GM19035 (cell line): ENCODE data around the gene TEX54.

Source experiments
- ATAC-seq: cut with Tn5 transposase; IDR thresholded peaks from one replicate; pipeline ENCODE4 v1.9.1; 2021; ENCODE audit not compliant: unreplicated experiment

Gene TEX54

GRCh38 chr11:62789576-62789975 is 43.1 kb downstream of the TEX54 start:
- no peak for ATAC-seq

- no peak for ATAC-seq
These were observed 43.6 kb downstream of the TEX54 start for GRCh38 chr11:62788991-62789390.

GRCh38 chr11:62787005-62787759 is 45.5 kb downstream of the TEX54 start, which contains the start of gene TMEM179B:
TSS of gene TMEM179B (plus strand) at chr11:62787402. CDS start at chr11:62787432, 30 bp downstream.
- ATAC-seq = peak; percentile 72

- peak; percentile 59 for ATAC-seq
These were observed 46.2 kb downstream of the TEX54 start for GRCh38 chr11:62786318-62787004.

GRCh38 chr11:62782753-62783152 is 49.9 kb downstream of the TEX54 start:
- ATAC-seq = no peak
